HUES48 (cell line): ENCODE data around the gene KRTAP5-7.
"Not testable (repeated sequence)": the region's sequence is repeated elsewhere in the genome, so short reads cannot be mapped to it uniquely, and the experiment has no call there.

Experiments
- H3K27ac ChIP-seq: one replicate; pipeline ENCODE4 v1.7.0; 2013; ENCODE audit warnings: low read depth, low read length, inconsistent platforms
- H3K27me3 ChIP-seq: 2 replicates; pipeline ENCODE4 v1.6.1; 2013; ENCODE audit warnings: mild to moderate bottlenecking, low read length; ENCODE audit not compliant: control insufficient read depth, insufficient read depth
- H3K36me3 ChIP-seq: 2 replicates; pipeline ENCODE4 v1.6.1; 2013; ENCODE audit warnings: low read length; ENCODE audit not compliant: control insufficient read depth, insufficient read depth
- H3K4me1 ChIP-seq: 2 replicates; pipeline ENCODE4 v1.6.1; 2013; ENCODE audit warnings: mild to moderate bottlenecking, low read length; ENCODE audit not compliant: control insufficient read depth, insufficient read depth
- H3K4me3 ChIP-seq: 2 replicates; pipeline ENCODE4 v1.5.1; 2013; ENCODE audit warnings: mild to moderate bottlenecking, low read depth, low read length
- H3K9ac ChIP-seq: 2 replicates; pipeline ENCODE4 v1.6.1; 2013; ENCODE audit warnings: mild to moderate bottlenecking, low read depth, low read length, moderate library complexity
- H3K9me3 ChIP-seq: 2 replicates; pipeline ENCODE4 v1.6.1; 2013; ENCODE audit warnings: low read length; ENCODE audit not compliant: control insufficient read depth, insufficient read depth

KRTAP5-7 gene

GRCh38 chr11:71537977-71538665 is 11.1 kb downstream of the KRTAP5-7 start, which contains the start of gene KRTAP5-8:
Gene KRTAP5-8, plus strand, starts transcription at chr11:71538025. Its CDS starts 31 bp downstream, at chr11:71538056.
- H3K4me1 ChIP-seq, H3K9me3 ChIP-seq, H3K36me3 ChIP-seq, H3K27ac ChIP-seq, H3K9ac ChIP-seq, H3K4me3 ChIP-seq, H3K27me3 ChIP-seq: not testable (repeated sequence)

- Histone ChIP-seq H3K4me3 (no peak overlapping the region), H3K9me3 (no peaks in the 10 kb centered on the region), H3K4me1 (no peaks in the 10 kb centered on the region), H3K36me3 (no peaks in the 10 kb centered on the region), H3K9ac (no peak overlapping the region), H3K27me3 (no peaks in the 10 kb centered on the region), H3K27ac (no peak overlapping the region)
Observed at GRCh38 chr11:71538666-71538990, 11.6 kb downstream of the KRTAP5-7 start.

DNA sequence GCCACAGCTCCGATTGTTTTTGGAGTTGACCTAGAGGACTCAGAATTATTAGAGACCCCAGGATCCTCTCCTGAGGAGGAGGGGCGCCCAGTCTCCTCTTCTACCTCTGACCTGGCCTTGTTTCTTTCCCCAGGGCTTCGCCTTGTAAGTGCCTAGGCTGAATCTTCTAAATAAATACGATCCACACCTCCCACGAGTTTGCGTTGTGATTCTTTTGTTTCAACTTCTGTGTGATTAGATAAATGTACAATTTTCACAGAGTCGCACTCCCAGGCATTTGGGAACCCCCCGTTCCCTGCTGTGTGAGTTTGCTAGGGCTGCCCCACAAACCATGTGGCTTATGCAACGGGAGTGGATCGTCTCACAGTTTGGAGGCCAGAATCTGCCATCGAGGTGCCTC is 11.9 kb downstream of the KRTAP5-7 start:
- Histone ChIP-seq H3K36me3 (no peaks in the 10 kb centered on the region), H3K4me1 (no peaks in the 10 kb centered on the region), H3K9me3 (no peaks in the 10 kb centered on the region), H3K27me3 (no peaks in the 10 kb centered on the region), H3K4me3 (no peak overlapping the region), H3K9ac (no peak overlapping the region), H3K27ac (no peak overlapping the region)

GRCh38 chr11:71539971-71540370 is 12.9 kb downstream of the KRTAP5-7 start:
- not testable (repeated sequence) for H3K9ac ChIP-seq, H3K27ac ChIP-seq, H3K4me3 ChIP-seq, H3K4me1 ChIP-seq, H3K36me3 ChIP-seq, H3K27me3 ChIP-seq, H3K9me3 ChIP-seq

DNA sequence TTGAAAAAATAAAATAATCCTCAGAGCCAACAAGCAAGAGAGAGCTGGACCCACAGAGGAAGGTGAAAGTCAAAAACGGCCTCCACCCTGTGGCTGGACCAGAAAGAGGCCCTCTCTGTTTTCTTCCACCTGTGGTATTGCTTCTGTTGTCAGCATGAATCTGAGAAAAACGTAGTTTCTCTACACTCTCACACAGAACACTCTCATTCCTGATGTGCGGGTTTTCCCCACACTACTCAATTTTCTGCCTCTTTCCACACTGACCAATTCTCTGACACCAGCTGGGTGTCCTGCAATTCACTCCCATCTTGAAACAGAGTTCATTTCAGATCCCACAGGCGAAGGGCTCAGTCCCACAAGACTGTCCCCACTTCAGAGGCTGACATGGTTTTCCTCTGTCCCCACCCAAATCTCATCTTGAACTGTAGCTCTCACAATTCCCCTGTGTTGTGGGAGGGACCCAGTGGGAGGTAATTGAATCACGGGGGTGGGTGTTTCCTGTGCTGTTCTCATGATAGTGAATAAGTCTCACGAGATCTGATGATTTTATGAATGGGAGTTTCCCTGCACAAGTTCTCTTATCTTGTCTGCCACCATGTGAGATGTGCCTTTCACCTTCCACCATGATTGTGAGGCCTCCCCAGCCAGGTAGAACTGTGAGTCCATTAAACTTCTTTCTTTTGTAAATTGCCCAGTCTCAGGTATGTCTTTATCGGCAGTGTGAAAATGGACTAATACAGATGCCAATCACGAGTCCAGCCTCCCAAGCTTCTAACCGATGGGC is 13.6 kb downstream of the KRTAP5-7 start:
- H3K9me3 ChIP-seq, H3K27ac ChIP-seq, H3K36me3 ChIP-seq, H3K9ac ChIP-seq, H3K4me1 ChIP-seq, H3K27me3 ChIP-seq, H3K4me3 ChIP-seq: not testable (repeated sequence)

DNA sequence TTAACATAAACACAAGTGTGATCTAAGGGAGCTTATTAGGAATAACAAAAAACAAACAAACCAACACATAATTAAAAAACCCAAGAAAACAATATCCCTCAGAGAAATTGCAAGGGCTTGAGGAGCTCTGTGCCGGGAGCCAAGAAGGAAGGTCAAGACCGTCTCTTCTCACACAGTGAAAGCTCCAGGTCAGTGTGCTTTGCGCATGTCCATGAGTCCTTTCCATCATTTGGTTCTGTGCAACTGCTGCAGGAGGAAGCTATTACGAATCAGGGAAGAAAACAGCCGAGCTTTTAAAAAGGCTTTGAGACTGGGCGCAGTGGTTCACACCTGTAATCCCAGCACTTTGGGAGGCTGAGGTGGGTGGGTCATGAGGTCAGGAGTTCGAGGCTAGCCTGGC is 15.3 kb downstream of the KRTAP5-7 start:
- Histone ChIP-seq H3K27me3 (no peaks in the 10 kb centered on the region), H3K4me1 (peaks cover 6% of the 10 kb centered on the region; the same call in 1 of the 2 replicates), H3K9me3 (0 out of 2 replicates have a peak, but pooled peaks cover 3% of the 10 kb centered on the region)

GRCh38 chr11:71542879-71543777 is 16.1 kb downstream of the KRTAP5-7 start:
- Histone ChIP-seq H3K9ac (no peak overlapping the region), H3K27ac (no peak overlapping the region), H3K9me3 (0 out of 2 replicates have a peak, but pooled peaks cover 3% of the 10 kb centered on the region), H3K36me3 (no peaks in the 10 kb centered on the region), H3K4me3 (no peak overlapping the region), H3K4me1 (peaks cover 6% of the 10 kb centered on the region; the same call in 1 of the 2 replicates), H3K27me3 (no peaks in the 10 kb centered on the region)

More for the DNA sequence above, 15.3 kb downstream of the KRTAP5-7 start:
- no peak overlapping the region for H3K9ac ChIP-seq
- no peak overlapping the region for H3K4me3 ChIP-seq
- no peaks in the 10 kb centered on the region for H3K36me3 ChIP-seq
- no peak overlapping the region for H3K27ac ChIP-seq

DNA sequence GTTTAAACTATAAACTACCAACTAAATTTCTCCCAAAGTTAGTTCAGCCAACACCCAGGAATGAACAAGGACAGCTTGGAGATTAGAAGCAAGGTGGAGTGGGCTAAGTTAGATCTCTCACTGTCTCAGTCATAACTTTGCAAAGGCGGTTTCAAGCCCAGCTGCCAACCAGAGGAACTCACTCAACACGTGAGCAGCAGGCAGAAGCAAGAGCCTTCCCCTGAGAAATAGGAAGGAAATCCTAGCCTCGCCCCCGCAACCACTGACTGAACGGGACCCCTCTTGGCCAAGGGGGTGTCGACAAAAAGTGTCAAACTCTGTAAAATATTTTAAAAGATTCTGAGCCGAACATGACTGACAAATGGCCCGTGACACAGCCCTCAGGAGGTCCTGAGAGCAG is 16.8 kb downstream of the KRTAP5-7 start:
- Histone ChIP-seq H3K4me3 (no peak overlapping the region), H3K27me3 (no peaks in the 10 kb centered on the region), H3K9me3 (0 out of 2 replicates have a peak, but pooled peaks cover 3% of the 10 kb centered on the region), H3K27ac (no peak overlapping the region), H3K36me3 (no peaks in the 10 kb centered on the region), H3K4me1 (peaks cover 6% of the 10 kb centered on the region; the same call in 1 of the 2 replicates), H3K9ac (no peak overlapping the region)

DNA sequence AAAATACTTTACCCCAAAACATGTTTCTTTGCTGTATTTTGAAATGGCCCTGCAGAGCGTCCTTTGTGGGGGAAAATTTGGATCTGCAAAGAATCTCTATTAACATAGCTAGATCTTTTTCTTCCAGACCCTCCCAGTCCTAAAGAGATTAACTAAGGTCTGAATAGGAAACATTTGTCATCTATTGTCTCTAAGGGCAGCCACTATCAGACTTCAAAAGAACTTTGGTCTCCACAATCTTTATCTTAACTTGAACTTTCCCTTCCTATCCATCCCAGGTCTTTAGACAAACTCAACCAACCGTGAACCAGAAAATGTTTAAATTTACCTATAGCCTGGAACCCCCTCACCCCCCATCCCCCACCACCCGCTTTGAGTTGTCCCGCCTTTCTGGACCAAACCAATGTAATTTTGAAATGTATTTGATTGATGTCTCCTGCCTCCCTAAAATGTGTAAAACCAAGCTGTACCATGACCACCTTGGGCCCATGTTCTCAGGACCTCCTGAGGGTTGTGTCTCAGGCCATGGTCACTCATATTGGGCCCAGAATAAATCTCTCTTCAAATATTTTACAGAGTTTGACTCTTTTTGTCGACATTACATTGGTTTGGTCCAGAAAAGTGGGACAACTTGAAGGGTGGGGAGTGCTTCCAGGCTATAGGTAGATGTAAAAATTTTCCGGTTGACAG is 17.6 kb downstream of the KRTAP5-7 start:
- H3K9me3 ChIP-seq, result 0 out of 2 replicates have a peak, but pooled peaks cover 3% of the 10 kb centered on the region
- H3K27ac ChIP-seq, result peak overlapping the region; percentile 52
- H3K36me3 ChIP-seq, result no peaks in the 10 kb centered on the region
- no peak overlapping the region for H3K4me3 ChIP-seq
- H3K27me3 ChIP-seq, result no peaks in the 10 kb centered on the region
- no peak overlapping the region for H3K9ac ChIP-seq
- peaks cover 6% of the 10 kb centered on the region; the same call in 1 of the 2 replicates for H3K4me1 ChIP-seq

- Histone ChIP-seq H3K27ac (no peak overlapping the region), H3K27me3 (no peaks in the 10 kb centered on the region), H3K9me3 (0 out of 2 replicates have a peak, but pooled peaks cover 3% of the 10 kb centered on the region), H3K4me1 (peaks cover 6% of the 10 kb centered on the region; the same call in 1 of the 2 replicates), H3K9ac (no peak overlapping the region), H3K4me3 (no peak overlapping the region), H3K36me3 (no peaks in the 10 kb centered on the region)
Observed at GRCh38 chr11:71545405-71545966, 18.4 kb downstream of the KRTAP5-7 start.
